Measurements from ENCODE around the gene UBE2J2. TPM values are rescaled to one million over a fixed set of nuclear protein-coding genes. Genes with fewer than 3 reads are reported as not detected.
A peak's percentile ranks its signal among the peaks of the same experiment; 100 is the strongest.

Gene UBE2J2
- polyA plus RNA-seq, 1 donor = 39.1 TPM

GRCh38 chr1:1309251-1310108, 35.8 kb upstream of the UBE2J2 start:
- no peak for DNase-seq

- DNase-seq = no peak
These were observed 35.1 kb upstream of the UBE2J2 start for GRCh38 chr1:1308756-1309250.

- peak; percentile 93 for DNase-seq
These were observed 34.5 kb upstream of the UBE2J2 start, which contains the start of the genes ACAP3 and PUSL1 for GRCh38 chr1:1307923-1308755. Gene ACAP3 (minus strand): TSS chr1:1307930. CDS start chr1:1307815, 115 bp downstream. Gene PUSL1 (plus strand): TSS chr1:1308597. CDS start chr1:1308644, 47 bp downstream.

- no peak for DNase-seq
These were observed 33.7 kb upstream of the UBE2J2 start for GRCh38 chr1:1307261-1307922.

- no peak for DNase-seq
These were observed 33.1 kb upstream of the UBE2J2 start for GRCh38 chr1:1306661-1307260.

- no peak for DNase-seq
These were observed 32.5 kb upstream of the UBE2J2 start for GRCh38 chr1:1306070-1306660.

- DNase-seq = peak; percentile 59
These were observed 31.8 kb upstream of the UBE2J2 start for GRCh38 chr1:1305300-1306069.

GRCh38 chr1:1304331-1305299, 31.0 kb upstream of the UBE2J2 start:
- DNase-seq = peak; percentile 49

- no peak for DNase-seq
These were observed 30.1 kb upstream of the UBE2J2 start for GRCh38 chr1:1303736-1304135.

GRCh38 chr1:1302951-1303509, 29.4 kb upstream of the UBE2J2 start:
- no peak for DNase-seq

GRCh38 chr1:1302006-1302430, 28.4 kb upstream of the UBE2J2 start:
- DNase-seq = no peak

GRCh38 chr1:1300352-1300739, 26.7 kb upstream of the UBE2J2 start:
- no peak for DNase-seq

- DNase-seq = no peak
These were observed 26.2 kb upstream of the UBE2J2 start for GRCh38 chr1:1299686-1300351.

GRCh38 chr1:1298861-1299685, 25.4 kb upstream of the UBE2J2 start:
- no peak for DNase-seq

- no peak for DNase-seq
These were observed 24.3 kb upstream of the UBE2J2 start for GRCh38 chr1:1297802-1298424.

- no peak for DNase-seq
These were observed 22.7 kb upstream of the UBE2J2 start for GRCh38 chr1:1296070-1297061.

Measured in hindlimb muscle (tissue), 1 donor.